SU-DHL-6 (cell line): ENCODE results near the gene TMEM175.

Source experiments
- H2AFZ ChIP-seq: fragments of 200-600 bp; sonication (generic); 2 replicates; pipeline ENCODE4 v1.6.1; 2014; ENCODE audit warnings: low read depth, mild to moderate bottlenecking, moderate library complexity, mixed read lengths, antibody characterized with exemption, low read length; ENCODE audit not compliant: severe bottlenecking
- H3F3A ChIP-seq: fragments of 200-600 bp; shearing (Covaris generic); 2 replicates; pipeline ENCODE4 v1.6.0; 2016; ENCODE audit warnings: antibody characterized with exemption, mild to moderate bottlenecking; ENCODE audit not compliant: insufficient read depth
- H3K27ac ChIP-seq: fragments of 200-600 bp; sonication (generic); 2 replicates; pipeline ENCODE4 v1.5.1; 2016; ENCODE audit warnings: low read depth, mild to moderate bottlenecking, low read length, moderate library complexity, mixed read lengths
- H3K27me3 ChIP-seq: fragments of 200-600 bp; sonication (generic), shearing (Covaris generic); 2 replicates; pipeline ENCODE4 v1.6.0; 2014; ENCODE audit warnings: mild to moderate bottlenecking, low read length
- H3K36me3 ChIP-seq: fragments of 200-600 bp; sonication (generic); 2 replicates; pipeline ENCODE4 v1.6.1; 2014; ENCODE audit warnings: mild to moderate bottlenecking, low read length, mixed read lengths
- H3K4me2 ChIP-seq: fragments of 300-600, 200-600 bp; shearing (Covaris generic), sonication (generic); 2 replicates; pipeline ENCODE4 v1.6.0; 2014; ENCODE audit warnings: low read length, low read depth, mild to moderate bottlenecking; ENCODE audit not compliant: poor library complexity, severe bottlenecking
- H3K4me3 ChIP-seq: fragments of 200-600 bp; sonication (generic); 2 replicates; pipeline ENCODE4 v1.5.1; 2014; ENCODE audit warnings: antibody characterized with exemption, low read length, mild to moderate bottlenecking, mixed read lengths; ENCODE audit not compliant: insufficient read depth, poor library complexity, severe bottlenecking
- H3K79me2 ChIP-seq: fragments of 200-600 bp; sonication (generic); 2 replicates; pipeline ENCODE4 v1.6.1; 2014; ENCODE audit warnings: mild to moderate bottlenecking, low read length, moderate library complexity; ENCODE audit not compliant: insufficient read depth
- H3K9ac ChIP-seq: fragments of 200-600 bp; sonication (generic); 2 replicates; pipeline ENCODE4 v1.7.0; 2014; ENCODE audit warnings: mild to moderate bottlenecking, low read length
- H3K9me2 ChIP-seq: fragments of 200-600 bp; sonication (generic); replicated peaks from 2 replicates; pipeline ENCODE4 v1.6.1; 2014; ENCODE audit warnings: low read length; ENCODE audit not compliant: insufficient read depth
- H3K9me3 ChIP-seq: fragments of 200-600 bp; sonication (generic); 2 replicates; pipeline ENCODE4 v1.6.1; 2014; ENCODE audit warnings: low read length, mixed read lengths; ENCODE audit not compliant: insufficient read depth
- H4K20me1 ChIP-seq: fragments of 200-600 bp; sonication (generic); 2 replicates; pipeline ENCODE4 v1.6.1; 2014; ENCODE audit warnings: low read depth, mild to moderate bottlenecking, antibody characterized with exemption, low read length, moderate library complexity, mixed read lengths
- EZH2phosphoT487 ChIP-seq: fragments of 200-600 bp; sonication (generic), shearing (Covaris generic); conservative IDR thresholded peaks from 2 replicates; pipeline ENCODE4 v1.6.1; 2018; ENCODE audit warnings: mild to moderate bottlenecking, antibody characterized with exemption, low read length, moderate library complexity, mixed read lengths
- TF ChIP-seq, protein P1 (sequence below): fragments of 200-600 bp; sonication (generic); IDR thresholded peaks from one replicate; pipeline ENCODE4 v1.5.1; 2017; ENCODE audit warnings: antibody characterized with exemption, mild to moderate bottlenecking, low read length, moderate library complexity; ENCODE audit not compliant: insufficient read depth, poor library complexity, severe bottlenecking

Gene TMEM175

GRCh38 chr4:890036-890695, 42.1 kb upstream of the TMEM175 start:
- Histone ChIP-seq H2AFZ (no peak overlapping the region), H3K4me3 (no peak overlapping the region), H3F3A (no peaks in the 10 kb centered on the region), H3K27me3 (no peaks in the 10 kb centered on the region), H3K9me3 (no peaks in the 10 kb centered on the region), H3K27ac (no peak overlapping the region), H3K36me3 (no peaks in the 10 kb centered on the region), H4K20me1 (no peaks in the 10 kb centered on the region), H3K79me2 (no peaks in the 10 kb centered on the region), H3K9ac (no peak overlapping the region), H3K9me2 (no peaks in the 10 kb centered on the region), H3K4me2 (no peak overlapping the region)
- TF ChIP-seq EZH2phosphoT487, result no peak
- TF ChIP-seq, protein P1, sequence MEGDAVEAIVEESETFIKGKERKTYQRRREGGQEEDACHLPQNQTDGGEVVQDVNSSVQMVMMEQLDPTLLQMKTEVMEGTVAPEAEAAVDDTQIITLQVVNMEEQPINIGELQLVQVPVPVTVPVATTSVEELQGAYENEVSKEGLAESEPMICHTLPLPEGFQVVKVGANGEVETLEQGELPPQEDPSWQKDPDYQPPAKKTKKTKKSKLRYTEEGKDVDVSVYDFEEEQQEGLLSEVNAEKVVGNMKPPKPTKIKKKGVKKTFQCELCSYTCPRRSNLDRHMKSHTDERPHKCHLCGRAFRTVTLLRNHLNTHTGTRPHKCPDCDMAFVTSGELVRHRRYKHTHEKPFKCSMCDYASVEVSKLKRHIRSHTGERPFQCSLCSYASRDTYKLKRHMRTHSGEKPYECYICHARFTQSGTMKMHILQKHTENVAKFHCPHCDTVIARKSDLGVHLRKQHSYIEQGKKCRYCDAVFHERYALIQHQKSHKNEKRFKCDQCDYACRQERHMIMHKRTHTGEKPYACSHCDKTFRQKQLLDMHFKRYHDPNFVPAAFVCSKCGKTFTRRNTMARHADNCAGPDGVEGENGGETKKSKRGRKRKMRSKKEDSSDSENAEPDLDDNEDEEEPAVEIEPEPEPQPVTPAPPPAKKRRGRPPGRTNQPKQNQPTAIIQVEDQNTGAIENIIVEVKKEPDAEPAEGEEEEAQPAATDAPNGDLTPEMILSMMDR, result no peak

DNA sequence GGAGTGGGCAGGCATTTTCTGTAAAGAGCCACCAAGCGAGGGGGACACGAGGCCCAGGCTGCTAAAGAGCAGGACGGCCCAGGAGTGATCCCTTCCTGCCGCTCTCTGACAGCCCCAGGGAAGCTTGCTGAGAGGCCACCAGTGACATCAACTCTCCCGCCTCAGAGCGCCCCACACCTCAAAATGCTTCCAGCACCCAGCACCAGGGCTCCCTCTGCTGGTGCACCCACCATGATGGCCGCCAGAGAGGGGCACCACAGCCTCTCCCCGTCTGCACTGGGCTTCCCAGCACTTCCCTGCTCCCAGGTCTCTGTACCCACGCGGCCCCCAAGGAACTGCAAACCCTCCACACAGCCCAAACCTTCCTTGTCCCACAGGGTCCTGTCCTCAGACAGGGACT, 40.5 kb upstream of the TMEM175 start:
- Histone ChIP-seq H3K36me3 (no peaks in the 10 kb centered on the region), H2AFZ (no peak overlapping the region), H3K27ac (no peak overlapping the region), H3K79me2 (no peaks in the 10 kb centered on the region), H3K9me2 (no peaks in the 10 kb centered on the region), H3K27me3 (no peaks in the 10 kb centered on the region), H3F3A (no peaks in the 10 kb centered on the region), H4K20me1 (no peaks in the 10 kb centered on the region), H3K9ac (no peak overlapping the region), H3K9me3 (no peaks in the 10 kb centered on the region), H3K4me2 (no peak overlapping the region), H3K4me3 (no peak overlapping the region)
- TF ChIP-seq EZH2phosphoT487, result no peak
- TF ChIP-seq, protein P1, result no peak

GRCh38 chr4:892780-893179, 39.5 kb upstream of the TMEM175 start:
- no peak overlapping the region for H3K27ac ChIP-seq
- H3K27me3 ChIP-seq, result no peaks in the 10 kb centered on the region
- no peaks in the 10 kb centered on the region for H3K9me3 ChIP-seq
- no peak overlapping the region for H3K4me2 ChIP-seq
- H3K9ac ChIP-seq, result no peak overlapping the region
- TF ChIP-seq, protein P1, result no peak
- TF ChIP-seq EZH2phosphoT487, result no peak
- no peak overlapping the region for H3K4me3 ChIP-seq
- H3K79me2 ChIP-seq, result no peaks in the 10 kb centered on the region
- H3K36me3 ChIP-seq, result no peaks in the 10 kb centered on the region
- no peaks in the 10 kb centered on the region for H4K20me1 ChIP-seq
- no peaks in the 10 kb centered on the region for H3K9me2 ChIP-seq
- H2AFZ ChIP-seq, result no peak overlapping the region
- H3F3A ChIP-seq, result no peaks in the 10 kb centered on the region
